B cell (primary cell): ENCODE results near the gene CAMK2G.

Experiments used
- EZH2 ChIP-seq: IDR thresholded peaks from 2 replicates; pipeline ENCODE4 v1.6.1; 2012; ENCODE audit warnings: borderline replicate concordance, low read depth, mild to moderate bottlenecking, moderate library complexity, low read length; ENCODE audit not compliant: insufficient read depth, poor library complexity, severe bottlenecking
- TF ChIP-seq, protein P1 (sequence below): fragments of 200-600 bp; IDR thresholded peaks from one replicate; pipeline ENCODE4 v1.8.0; 2022; ENCODE audit warnings: antibody characterized with exemption, mild to moderate bottlenecking

DNA sequence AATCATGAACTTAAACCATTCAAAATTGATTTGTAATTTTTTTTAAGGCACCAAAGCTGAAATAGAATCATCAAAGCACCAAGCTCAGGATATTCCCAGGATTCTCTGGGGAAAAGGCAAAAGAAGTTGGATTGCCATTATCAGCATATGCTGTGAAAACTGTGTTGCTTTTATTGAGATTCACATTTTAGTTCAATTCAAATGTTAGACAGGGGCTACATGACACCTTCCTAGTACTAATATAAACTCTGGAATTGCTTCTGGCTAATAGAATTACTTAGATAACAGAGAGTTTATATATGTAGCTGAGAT, 58.7 kb downstream of the CAMK2G start:
- TF ChIP-seq, protein P1, sequence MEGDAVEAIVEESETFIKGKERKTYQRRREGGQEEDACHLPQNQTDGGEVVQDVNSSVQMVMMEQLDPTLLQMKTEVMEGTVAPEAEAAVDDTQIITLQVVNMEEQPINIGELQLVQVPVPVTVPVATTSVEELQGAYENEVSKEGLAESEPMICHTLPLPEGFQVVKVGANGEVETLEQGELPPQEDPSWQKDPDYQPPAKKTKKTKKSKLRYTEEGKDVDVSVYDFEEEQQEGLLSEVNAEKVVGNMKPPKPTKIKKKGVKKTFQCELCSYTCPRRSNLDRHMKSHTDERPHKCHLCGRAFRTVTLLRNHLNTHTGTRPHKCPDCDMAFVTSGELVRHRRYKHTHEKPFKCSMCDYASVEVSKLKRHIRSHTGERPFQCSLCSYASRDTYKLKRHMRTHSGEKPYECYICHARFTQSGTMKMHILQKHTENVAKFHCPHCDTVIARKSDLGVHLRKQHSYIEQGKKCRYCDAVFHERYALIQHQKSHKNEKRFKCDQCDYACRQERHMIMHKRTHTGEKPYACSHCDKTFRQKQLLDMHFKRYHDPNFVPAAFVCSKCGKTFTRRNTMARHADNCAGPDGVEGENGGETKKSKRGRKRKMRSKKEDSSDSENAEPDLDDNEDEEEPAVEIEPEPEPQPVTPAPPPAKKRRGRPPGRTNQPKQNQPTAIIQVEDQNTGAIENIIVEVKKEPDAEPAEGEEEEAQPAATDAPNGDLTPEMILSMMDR: no peak
- no peak for TF ChIP-seq EZH2
